K562 (cell line): ENCODE measurements around the gene MSS51. TPM values are rescaled to one million over a fixed set of nuclear protein-coding genes. Genes with fewer than 3 reads are reported as not detected.
A peak's percentile ranks its signal among the peaks of the same experiment; 100 is the strongest.

Experiments used
- ARID2 ChIP-seq: fragments of 450-650 bp; IDR thresholded peaks from 2 replicates; pipeline ENCODE4 v1.6.1; 2017; ENCODE audit warnings: antibody characterized with exemption, mild to moderate bottlenecking
- CBFA2T3 ChIP-seq: fragments of 450-650 bp; IDR thresholded peaks from 2 replicates; pipeline ENCODE4 v1.6.1; 2017
- CREBBP ChIP-seq: IDR thresholded peaks from one replicate; pipeline ENCODE4 v1.6.1; 2012; ENCODE audit warnings: low read depth, mild to moderate bottlenecking, control low read depth, inconsistent platforms, low read length
- ESRRB ChIP-seq: fragments of 250-450 bp; sonication (Bioruptor Pico); IDR thresholded peaks from 2 replicates; pipeline ENCODE4 v1.5.0; 2020; ENCODE audit warnings: mild to moderate bottlenecking, moderate library complexity, borderline replicate concordance
- EZH2 ChIP-seq: IDR thresholded peaks from 2 replicates; pipeline ENCODE4 v1.6.1; 2012; ENCODE audit warnings: low read depth, mild to moderate bottlenecking, inconsistent platforms, low read length, borderline replicate concordance
- HDGF ChIP-seq: fragments of 450-650 bp; IDR thresholded peaks from 2 replicates; pipeline ENCODE4 v1.6.1; 2016
- JUND ChIP-seq, 2 experiments: IDR thresholded peaks; 2 replicates in 1 of 2; 3 replicates in 1 of 2; pipeline ENCODE4 v1.6.1; 2011; ENCODE audit warnings: borderline replicate concordance in 2 of 2, low read depth in 2 of 2, low read length in 2 of 2, improper control_type of control experiment in 1 of 2, missing biosample characterization in 1 of 2, missing genetic modification characterization in 1 of 2, missing genetic modification reagents in 1 of 2
- MCM7 ChIP-seq, 2 experiments: fragments of 450-650 bp; IDR thresholded peaks; 2 replicates each; pipeline ENCODE4 v1.6.1; 2016 to 2018
- NR2C2 ChIP-seq, 2 experiments: fragments of 200-800 bp in 1 of 2; sonication (Bioruptor generic) in 1 of 2; sonication (generic) in 1 of 2; formaldehyde crosslinking in 1 of 2; IDR thresholded peaks; 2 replicates each; pipeline versions ENCODE4 v1.6.1 to v1.8.0; 2016 to 2022; ENCODE audit warnings: mild to moderate bottlenecking in 1 of 2, missing compliant biosample characterization in 1 of 2, missing genetic modification characterization in 1 of 2, missing genetic modification reagents in 1 of 2
- PHB ChIP-seq: fragments of 250-450 bp; sonication (Bioruptor Pico); IDR thresholded peaks from 2 replicates; pipeline ENCODE4 v1.5.0; 2021
- PTRF ChIP-seq: fragments of 450-650 bp; IDR thresholded peaks from 2 replicates; pipeline ENCODE4 v1.6.1; 2016; ENCODE audit warnings: mild to moderate bottlenecking, missing genetic modification characterization, missing compliant biosample characterization
- SIN3A ChIP-seq, 2 experiments: fragments of 150-350 bp in 1 of 2; IDR thresholded peaks; 2 replicates each; pipeline ENCODE4 v1.6.1; 2011 to 2016; ENCODE audit warnings: borderline replicate concordance in 2 of 2, low read depth in 2 of 2, low read length in 2 of 2, mild to moderate bottlenecking in 2 of 2, moderate library complexity in 2 of 2; ENCODE audit not compliant: control insufficient read depth in 1 of 2
- SMC3 ChIP-seq: conservative IDR thresholded peaks from 2 replicates; pipeline ENCODE4 v1.6.1; 2011; ENCODE audit warnings: low read depth, low read length, improper control_type of control experiment; ENCODE audit not compliant: insufficient read depth
- XRCC4 ChIP-seq: IDR thresholded peaks from one replicate; pipeline ENCODE4 v1.6.1; 2011; ENCODE audit not compliant: insufficient read depth, insufficient read length; ENCODE audit errors: extremely low read depth
- YY1 ChIP-seq, 3 experiments: IDR thresholded peaks; 2 replicates each; pipeline ENCODE4 v1.6.1; 2011; ENCODE audit warnings: low read length in 2 of 3, mild to moderate bottlenecking in 2 of 3, moderate library complexity in 2 of 3, borderline replicate concordance in 1 of 3, control low read depth in 1 of 3, low read depth in 1 of 3; ENCODE audit not compliant: insufficient read depth in 3 of 3, insufficient replicate concordance in 2 of 3, control insufficient read depth in 1 of 3, insufficient read length in 1 of 3; ENCODE audit errors: extremely low read depth in 1 of 3
- polyA plus RNA-seq, 8 experiments: library from polyadenylated mRNA; depleted of rRNA in 4 of 8; stranded (reverse) in 5 of 8; unstranded in 3 of 8; fragments of >200 nt; fragmentation: Nextera tagmentation in 2 of 8; fragmentation: Illumina TruSeq in 1 of 8; extraction: Ambion mirVana in 2 of 8; extraction: Trizol in 1 of 8; gene quantifications; 2 replicates each; pipeline versions ENCODE4 v1.2.1 to v1.2.3, GENCODE V29; 2011 to 2014; ENCODE audit warnings: inconsistent platforms in 1 of 8, missing spikeins in 1 of 8
- total RNA-seq, 7 experiments: library from RNA; depleted of rRNA in 6 of 7; stranded (reverse); fragments of >200 nt in 6 of 7; fragmentation: Illumina TruSeq in 2 of 7; extraction: Trizol in 2 of 7; gene quantifications; 2 replicates each; pipeline versions ENCODE4 v1.2.1 to v1.2.3, GENCODE V29; 2011 to 2021; ENCODE audit warnings: low replicate concordance in 1 of 7
- TF ChIP-seq, protein P1 (sequence below): fragments of 250-450 bp; sonication (Bioruptor Pico); IDR thresholded peaks from 2 replicates; pipeline ENCODE4 v1.5.0; 2021; ENCODE audit warnings: mild to moderate bottlenecking, borderline replicate concordance
- TF ChIP-seq, protein P2 (sequence below): fragments of 250-450 bp; sonication (Bioruptor Pico); IDR thresholded peaks from 2 replicates; pipeline ENCODE4 v1.8.0; 2022; ENCODE audit warnings: moderate library complexity, mild to moderate bottlenecking, inconsistent platforms
- TF ChIP-seq, protein P3 (sequence below): sonication (generic); formaldehyde crosslinking; IDR thresholded peaks from 2 replicates; pipeline ENCODE4 v1.8.1; 2023; ENCODE audit warnings: mild to moderate bottlenecking, missing genetic modification reagents
- TF ChIP-seq, protein P4 (sequence below), 2 experiments: IDR thresholded peaks; 2 replicates each; pipeline ENCODE4 v1.6.1; 2012; ENCODE audit warnings: improper control_type of control experiment in 2 of 2, low read depth in 2 of 2, low read length in 2 of 2, borderline replicate concordance in 1 of 2

The MSS51 gene
- total and polyA plus RNA-seq, 9 of the 15 experiments (the other 6 are each of a cell fraction or from before 2014, with no cell fraction given) = 0.28 to 1.8 (median 1.2) TPM

DNA sequence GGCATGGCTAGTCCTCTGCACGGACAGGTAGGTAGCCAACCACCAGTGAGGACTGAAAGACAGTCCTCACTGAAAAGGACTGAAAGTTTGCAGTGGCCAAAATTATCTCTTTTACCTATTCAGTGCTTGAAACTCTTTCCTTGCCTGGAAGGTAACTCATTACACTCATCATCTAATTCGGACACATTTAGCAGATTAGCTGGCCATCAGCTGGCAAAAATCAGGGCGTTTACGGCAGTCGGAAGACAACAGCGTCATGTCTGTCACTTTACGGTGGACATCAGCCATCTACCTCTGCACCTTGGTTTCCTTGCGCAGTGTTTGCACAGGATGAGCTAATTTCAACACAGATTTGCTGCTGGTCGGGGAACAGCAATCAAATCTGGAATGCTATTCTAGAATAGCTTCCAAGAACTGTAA lies 20.2 kb downstream of the MSS51 start (continued):
- TF ChIP-seq YY1 (IDR thresholded peaks at IDR 0.05; ENCODE audit: borderline replicate concordance in 1 of 3, control insufficient read depth in 1 of 3, extremely low read depth in 1 of 3, insufficient read depth in 3 of 3, insufficient read length in 1 of 3, insufficient replicate concordance in 2 of 3, low read depth in 1 of 3, low read length in 2 of 3) (peak in 2 of 3 experiments; percentile 27 to 76), ARID2 (no peak), CREBBP (no peak), EZH2 (no peak), SIN3A (IDR thresholded peaks at IDR 0.05; ENCODE audit: borderline replicate concordance in 2 of 2, control insufficient read depth in 1 of 2, low read depth in 2 of 2, low read length in 2 of 2) (peak in 1 of 2 experiments; percentile 91; a peak in 1 of 4 replicates), ESRRB (CRISPR knock-in tag) (no peak), HDGF (no peak), MCM7 (IDR thresholded peaks at IDR 0.05) (no peak), XRCC4 (no peak), SMC3 (no peak), PHB (CRISPR knock-in tag) (no peak), CBFA2T3 (no peak; the same call in 1 of the 2 replicates), PTRF (no peak), NR2C2 (CRISPR knock-in tag; IDR thresholded peaks at IDR 0.05) (no peak), NR2C2 (tag; IDR thresholded peaks at IDR 0.05) (no peak), JUND (IDR thresholded peaks at IDR 0.05; ENCODE audit: borderline replicate concordance, low read depth, low read length) (no peak), JUND (tag; IDR thresholded peaks at IDR 0.05; ENCODE audit: borderline replicate concordance, low read depth, low read length) (peak; percentile 17; the same call in 1 of the 3 replicates)
- TF ChIP-seq, protein P1, sequence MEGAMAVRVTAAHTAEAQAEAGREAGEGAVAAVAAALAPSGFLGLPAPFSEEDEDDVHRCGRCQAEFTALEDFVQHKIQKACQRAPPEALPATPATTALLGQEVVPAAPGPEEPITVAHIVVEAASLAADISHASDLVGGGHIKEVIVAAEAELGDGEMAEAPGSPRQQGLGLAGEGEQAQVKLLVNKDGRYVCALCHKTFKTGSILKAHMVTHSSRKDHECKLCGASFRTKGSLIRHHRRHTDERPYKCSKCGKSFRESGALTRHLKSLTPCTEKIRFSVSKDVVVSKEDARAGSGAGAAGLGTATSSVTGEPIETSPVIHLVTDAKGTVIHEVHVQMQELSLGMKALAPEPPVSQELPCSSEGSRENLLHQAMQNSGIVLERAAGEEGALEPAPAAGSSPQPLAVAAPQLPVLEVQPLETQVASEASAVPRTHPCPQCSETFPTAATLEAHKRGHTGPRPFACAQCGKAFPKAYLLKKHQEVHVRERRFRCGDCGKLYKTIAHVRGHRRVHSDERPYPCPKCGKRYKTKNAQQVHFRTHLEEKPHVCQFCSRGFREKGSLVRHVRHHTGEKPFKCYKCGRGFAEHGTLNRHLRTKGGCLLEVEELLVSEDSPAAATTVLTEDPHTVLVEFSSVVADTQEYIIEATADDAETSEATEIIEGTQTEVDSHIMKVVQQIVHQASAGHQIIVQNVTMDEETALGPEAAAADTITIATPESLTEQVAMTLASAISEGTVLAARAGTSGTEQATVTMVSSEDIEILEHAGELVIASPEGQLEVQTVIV (CRISPR knock-in tag) = peak; percentile 94
- TF ChIP-seq, protein P2, sequence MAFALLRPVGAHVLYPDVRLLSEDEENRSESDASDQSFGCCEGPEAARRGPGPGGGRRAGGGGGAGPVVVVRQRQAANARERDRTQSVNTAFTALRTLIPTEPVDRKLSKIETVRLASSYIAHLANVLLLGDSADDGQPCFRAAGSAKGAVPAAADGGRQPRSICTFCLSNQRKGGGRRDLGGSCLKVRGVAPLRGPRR = no peak
- TF ChIP-seq, protein P3, sequence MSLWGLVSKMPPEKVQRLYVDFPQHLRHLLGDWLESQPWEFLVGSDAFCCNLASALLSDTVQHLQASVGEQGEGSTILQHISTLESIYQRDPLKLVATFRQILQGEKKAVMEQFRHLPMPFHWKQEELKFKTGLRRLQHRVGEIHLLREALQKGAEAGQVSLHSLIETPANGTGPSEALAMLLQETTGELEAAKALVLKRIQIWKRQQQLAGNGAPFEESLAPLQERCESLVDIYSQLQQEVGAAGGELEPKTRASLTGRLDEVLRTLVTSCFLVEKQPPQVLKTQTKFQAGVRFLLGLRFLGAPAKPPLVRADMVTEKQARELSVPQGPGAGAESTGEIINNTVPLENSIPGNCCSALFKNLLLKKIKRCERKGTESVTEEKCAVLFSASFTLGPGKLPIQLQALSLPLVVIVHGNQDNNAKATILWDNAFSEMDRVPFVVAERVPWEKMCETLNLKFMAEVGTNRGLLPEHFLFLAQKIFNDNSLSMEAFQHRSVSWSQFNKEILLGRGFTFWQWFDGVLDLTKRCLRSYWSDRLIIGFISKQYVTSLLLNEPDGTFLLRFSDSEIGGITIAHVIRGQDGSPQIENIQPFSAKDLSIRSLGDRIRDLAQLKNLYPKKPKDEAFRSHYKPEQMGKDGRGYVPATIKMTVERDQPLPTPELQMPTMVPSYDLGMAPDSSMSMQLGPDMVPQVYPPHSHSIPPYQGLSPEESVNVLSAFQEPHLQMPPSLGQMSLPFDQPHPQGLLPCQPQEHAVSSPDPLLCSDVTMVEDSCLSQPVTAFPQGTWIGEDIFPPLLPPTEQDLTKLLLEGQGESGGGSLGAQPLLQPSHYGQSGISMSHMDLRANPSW (CRISPR knock-in tag) = no peak; the same call in 1 of the 2 replicates
- TF ChIP-seq, protein P4, sequence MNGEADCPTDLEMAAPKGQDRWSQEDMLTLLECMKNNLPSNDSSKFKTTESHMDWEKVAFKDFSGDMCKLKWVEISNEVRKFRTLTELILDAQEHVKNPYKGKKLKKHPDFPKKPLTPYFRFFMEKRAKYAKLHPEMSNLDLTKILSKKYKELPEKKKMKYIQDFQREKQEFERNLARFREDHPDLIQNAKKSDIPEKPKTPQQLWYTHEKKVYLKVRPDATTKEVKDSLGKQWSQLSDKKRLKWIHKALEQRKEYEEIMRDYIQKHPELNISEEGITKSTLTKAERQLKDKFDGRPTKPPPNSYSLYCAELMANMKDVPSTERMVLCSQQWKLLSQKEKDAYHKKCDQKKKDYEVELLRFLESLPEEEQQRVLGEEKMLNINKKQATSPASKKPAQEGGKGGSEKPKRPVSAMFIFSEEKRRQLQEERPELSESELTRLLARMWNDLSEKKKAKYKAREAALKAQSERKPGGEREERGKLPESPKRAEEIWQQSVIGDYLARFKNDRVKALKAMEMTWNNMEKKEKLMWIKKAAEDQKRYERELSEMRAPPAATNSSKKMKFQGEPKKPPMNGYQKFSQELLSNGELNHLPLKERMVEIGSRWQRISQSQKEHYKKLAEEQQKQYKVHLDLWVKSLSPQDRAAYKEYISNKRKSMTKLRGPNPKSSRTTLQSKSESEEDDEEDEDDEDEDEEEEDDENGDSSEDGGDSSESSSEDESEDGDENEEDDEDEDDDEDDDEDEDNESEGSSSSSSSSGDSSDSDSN (IDR thresholded peaks at IDR 0.05; ENCODE audit: borderline replicate concordance in 1 of 2, low read depth in 2 of 2, low read length in 2 of 2) = no peak
